Measurements from ENCODE around the gene PPP1R13B.

Gene PPP1R13B

GRCh38 chr14:103712633-103713247, 134.6 kb downstream of the PPP1R13B start:
- no peak overlapping the region for H3K27ac ChIP-seq (ENCODE audit: low read length)
- H3K36me3 ChIP-seq (ENCODE audit: control insufficient read depth in 1 of 2, insufficient read depth in 2 of 2, low read length in 2 of 2) = peaks cover 0 to 4% of the 10 kb centered on the region in 2 donors
- no peak overlapping the region for H3K4me3 ChIP-seq (ENCODE audit: low read depth in 1 of 2, low read length in 2 of 2)
- H3K9me3 ChIP-seq (ENCODE audit: control insufficient read depth in 1 of 2, low read length in 2 of 2) = no peaks in the 10 kb centered on the region
- no peaks in the 10 kb centered on the region for H3K27me3 ChIP-seq (ENCODE audit: low read depth, low read length)
- peaks cover 8 to 41% of the 10 kb centered on the region in 2 donors for H3K4me1 ChIP-seq (ENCODE audit: control insufficient read depth in 1 of 2, insufficient read depth in 2 of 2, low read length in 2 of 2)

GRCh38 chr14:103711516-103712431, 135.6 kb downstream of the PPP1R13B start:
- Histone ChIP-seq H3K27ac (ENCODE audit: low read length) (no peak overlapping the region), H3K4me1 (ENCODE audit: control insufficient read depth in 1 of 2, insufficient read depth in 2 of 2, low read length in 2 of 2) (peaks cover 6 to 31% of the 10 kb centered on the region in 2 donors), H3K9me3 (ENCODE audit: control insufficient read depth in 1 of 2, low read length in 2 of 2) (no peaks in the 10 kb centered on the region), H3K4me3 (ENCODE audit: low read depth in 1 of 2, low read length in 2 of 2) (no peak overlapping the region), H3K36me3 (ENCODE audit: control insufficient read depth in 1 of 2, insufficient read depth in 2 of 2, low read length in 2 of 2) (peaks cover 0 to 6% of the 10 kb centered on the region in 2 donors), H3K27me3 (ENCODE audit: low read depth, low read length) (no peaks in the 10 kb centered on the region)

DNA sequence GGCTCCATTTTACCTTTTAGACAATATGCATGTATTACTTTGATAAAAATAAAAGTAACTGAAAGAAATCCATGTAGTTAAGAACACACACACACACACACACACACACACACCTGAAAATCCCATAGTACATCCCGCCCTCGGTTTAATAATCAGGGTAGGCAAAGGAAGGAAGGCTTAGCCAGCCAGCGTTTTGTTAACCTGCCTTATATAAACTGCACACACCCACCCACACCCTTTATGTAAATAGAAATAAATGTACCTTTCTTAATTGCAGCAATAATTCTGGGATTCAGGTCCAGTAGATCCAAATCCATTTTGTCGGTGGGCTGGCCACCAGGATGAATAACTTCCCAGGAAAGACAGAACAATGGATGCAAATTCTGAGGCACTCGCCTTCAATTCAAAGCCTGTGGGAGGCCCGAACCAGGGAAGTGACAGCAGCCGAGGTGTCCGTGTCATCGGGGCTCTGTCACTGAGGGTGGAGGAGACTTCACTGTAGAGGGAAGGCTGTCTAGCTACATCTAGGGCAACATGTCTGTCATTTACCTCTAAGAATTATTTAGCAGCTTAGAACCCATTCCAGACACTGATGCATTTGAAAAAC, 136.5 kb downstream of the PPP1R13B start:
- peaks cover 0 to 14% of the 10 kb centered on the region in 2 donors for H3K36me3 ChIP-seq (ENCODE audit: control insufficient read depth in 1 of 2, insufficient read depth in 2 of 2, low read length in 2 of 2)
- no peak overlapping the region for H3K4me3 ChIP-seq (ENCODE audit: low read depth in 1 of 2, low read length in 2 of 2)
- no peaks in the 10 kb centered on the region for H3K9me3 ChIP-seq (ENCODE audit: control insufficient read depth in 1 of 2, low read length in 2 of 2)
- peaks cover 4 to 27% of the 10 kb centered on the region in 2 donors for H3K4me1 ChIP-seq (ENCODE audit: control insufficient read depth in 1 of 2, insufficient read depth in 2 of 2, low read length in 2 of 2)
- no peak overlapping the region for H3K27ac ChIP-seq (ENCODE audit: low read length)
- H3K27me3 ChIP-seq (ENCODE audit: low read depth, low read length) = no peaks in the 10 kb centered on the region

DNA sequence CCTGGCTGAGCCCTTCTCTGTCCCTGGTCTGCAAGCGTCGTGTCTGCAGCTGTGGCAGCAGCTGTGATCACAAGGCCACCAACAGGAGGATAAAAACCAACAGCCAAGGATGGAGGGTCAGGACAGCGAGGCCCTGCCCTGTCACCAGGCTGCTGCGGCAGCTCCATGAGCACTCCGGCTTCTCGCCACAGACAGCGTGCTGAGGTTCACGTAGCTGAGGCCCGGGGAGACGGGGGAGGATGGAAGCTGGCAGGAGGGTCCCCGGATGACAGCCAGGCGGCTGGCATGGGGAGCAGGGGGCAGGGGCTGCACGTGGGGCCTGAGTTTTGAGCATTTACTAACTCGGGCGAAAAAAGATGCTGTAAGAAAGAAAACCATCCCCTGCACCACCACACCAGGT, 137.6 kb downstream of the PPP1R13B start:
- H3K36me3 ChIP-seq (ENCODE audit: control insufficient read depth in 1 of 2, insufficient read depth in 2 of 2, low read length in 2 of 2) = peaks cover 0 to 18% of the 10 kb centered on the region in 2 donors
- no peaks in the 10 kb centered on the region for H3K27me3 ChIP-seq (ENCODE audit: low read depth, low read length)
- no peak overlapping the region for H3K27ac ChIP-seq (ENCODE audit: low read length)
- peaks cover 4 to 24% of the 10 kb centered on the region in 2 donors for H3K4me1 ChIP-seq (ENCODE audit: control insufficient read depth in 1 of 2, insufficient read depth in 2 of 2, low read length in 2 of 2)
- H3K4me3 ChIP-seq (ENCODE audit: low read depth in 1 of 2, low read length in 2 of 2) = no peak overlapping the region
- H3K9me3 ChIP-seq (ENCODE audit: control insufficient read depth in 1 of 2, low read length in 2 of 2) = no peaks in the 10 kb centered on the region

DNA sequence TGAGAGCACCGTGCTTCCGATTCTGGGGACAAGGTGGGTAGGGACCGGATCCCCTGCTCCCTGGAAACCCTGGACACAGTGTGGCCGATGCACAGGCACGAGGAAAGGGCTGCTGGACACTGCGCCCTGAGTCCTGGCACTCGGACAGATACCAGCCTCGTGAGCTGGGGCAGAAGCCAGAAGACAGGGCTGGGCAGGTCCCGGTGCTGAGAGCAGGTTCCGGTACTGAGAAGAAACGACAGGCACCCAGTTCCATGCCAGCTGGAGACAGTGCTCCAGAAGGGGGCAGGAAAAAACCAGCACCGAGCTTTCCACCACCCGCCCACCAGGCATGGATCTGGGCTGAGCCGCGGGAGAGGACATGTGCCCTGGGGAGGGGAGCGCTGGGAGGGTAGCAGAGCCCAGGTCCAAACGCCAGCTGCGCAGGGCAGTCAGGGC, 138.6 kb downstream of the PPP1R13B start:
- Histone ChIP-seq H3K4me3 (ENCODE audit: low read depth in 1 of 2, low read length in 2 of 2) (no peak overlapping the region), H3K27ac (ENCODE audit: low read length) (no peak overlapping the region), H3K9me3 (ENCODE audit: control insufficient read depth in 1 of 2, low read length in 2 of 2) (no peaks in the 10 kb centered on the region)

DNA sequence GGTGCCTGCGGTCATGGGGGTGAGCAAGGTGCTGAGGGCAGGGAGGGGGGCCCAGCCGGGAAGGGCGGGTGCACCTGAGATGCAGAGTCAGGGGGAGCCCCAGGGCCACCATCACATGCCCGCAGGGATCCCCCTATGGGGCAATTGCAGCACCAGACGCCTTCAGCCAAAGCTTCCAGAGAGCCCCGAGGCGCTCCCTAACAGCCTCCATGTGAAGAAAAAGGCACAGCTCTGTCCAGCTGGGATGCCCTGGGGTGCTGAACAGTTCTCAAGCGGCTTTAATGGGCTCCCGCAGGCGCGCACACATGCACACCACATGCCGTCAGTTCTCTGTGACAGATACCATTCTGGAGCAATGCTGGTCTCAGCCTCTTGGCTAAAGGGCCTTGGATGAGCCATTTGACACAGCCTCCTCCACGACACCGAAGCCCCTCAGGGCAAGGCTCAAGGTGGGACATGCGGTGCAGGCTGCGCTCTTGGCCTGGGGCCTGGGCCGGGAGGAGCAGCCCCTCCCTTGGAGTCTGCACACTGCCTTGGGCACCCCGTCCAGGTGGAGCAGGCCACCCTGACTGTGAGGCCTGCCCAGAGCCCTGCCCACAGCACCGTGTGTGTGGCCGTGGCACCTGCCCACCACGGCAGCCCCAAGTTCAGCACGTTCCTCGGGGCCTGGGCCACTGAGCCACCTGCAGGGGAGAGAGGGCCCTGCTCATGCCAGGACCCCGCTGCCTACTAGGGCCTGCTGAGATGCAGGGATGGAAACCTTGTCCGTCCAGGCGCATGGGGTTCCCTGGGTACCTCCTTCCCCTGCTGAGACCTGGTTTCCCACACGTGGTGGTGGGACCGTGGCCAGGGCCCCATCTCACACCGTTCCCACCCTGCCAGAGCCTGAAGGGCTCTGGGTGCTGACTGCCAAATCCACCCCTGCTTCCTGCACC, 139.8 kb downstream of the PPP1R13B start:
- Histone ChIP-seq H3K4me1 (ENCODE audit: control insufficient read depth in 1 of 2, insufficient read depth in 2 of 2, low read length in 2 of 2) (peaks cover 4 to 18% of the 10 kb centered on the region in 2 donors), H3K36me3 (ENCODE audit: control insufficient read depth in 1 of 2, insufficient read depth in 2 of 2, low read length in 2 of 2) (peaks cover 3 to 33% of the 10 kb centered on the region in 2 donors), H3K27me3 (ENCODE audit: low read depth, low read length) (no peaks in the 10 kb centered on the region), H3K27ac (ENCODE audit: low read length) (no peak overlapping the region), H3K4me3 (ENCODE audit: low read depth in 1 of 2, low read length in 2 of 2) (no peak overlapping the region), H3K9me3 (ENCODE audit: control insufficient read depth in 1 of 2, low read length in 2 of 2) (no peaks in the 10 kb centered on the region)

More for the DNA sequence above, 138.6 kb downstream of the PPP1R13B start:
- Histone ChIP-seq H3K4me1 (ENCODE audit: control insufficient read depth in 1 of 2, insufficient read depth in 2 of 2, low read length in 2 of 2) (peaks cover 4 to 19% of the 10 kb centered on the region in 2 donors), H3K27me3 (ENCODE audit: low read depth, low read length) (no peaks in the 10 kb centered on the region), H3K36me3 (ENCODE audit: control insufficient read depth in 1 of 2, insufficient read depth in 2 of 2, low read length in 2 of 2) (peaks cover 0 to 21% of the 10 kb centered on the region in 2 donors)

DNA sequence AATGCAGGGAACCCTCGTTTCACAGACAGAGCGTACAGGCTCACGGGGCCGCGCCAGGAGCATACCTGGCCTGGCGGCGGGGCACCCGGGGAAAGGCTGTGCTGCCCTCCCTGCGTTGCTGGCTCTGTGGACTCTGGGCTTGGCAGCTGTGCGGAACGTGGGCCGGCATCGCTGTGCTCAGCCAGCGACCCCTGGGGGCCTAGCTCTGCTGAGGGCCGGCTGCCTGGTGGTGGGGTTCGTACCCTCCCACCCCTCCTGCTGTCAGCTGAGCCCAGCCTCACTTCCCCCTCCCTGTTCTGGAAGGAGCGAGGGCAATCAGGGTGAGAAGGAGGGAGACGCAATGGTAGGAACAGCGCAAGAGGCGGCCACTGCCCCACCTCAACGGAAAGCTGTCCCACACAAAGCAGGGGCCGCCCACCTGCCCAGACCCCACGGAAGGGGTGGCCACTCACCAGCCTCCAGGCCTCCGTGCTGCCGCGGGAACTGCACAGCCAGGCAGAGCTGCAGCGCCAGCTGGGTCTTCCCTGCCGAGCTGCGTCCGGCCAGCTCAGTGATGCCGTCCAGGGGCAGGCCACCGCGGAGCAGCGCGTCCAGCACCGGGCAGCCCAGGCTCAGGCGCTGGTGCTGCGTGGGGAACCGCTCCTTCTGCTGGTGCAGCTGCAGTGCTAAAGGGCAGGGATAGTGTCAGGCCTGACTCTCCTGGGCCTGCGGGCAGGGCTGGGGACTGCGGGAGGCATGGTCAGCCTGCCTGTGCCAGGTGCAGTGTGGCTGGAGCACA, 140.6 kb downstream of the PPP1R13B start:
- Histone ChIP-seq H3K4me3 (ENCODE audit: low read depth in 1 of 2, low read length in 2 of 2) (no peak overlapping the region), H3K9me3 (ENCODE audit: control insufficient read depth in 1 of 2, low read length in 2 of 2) (no peaks in the 10 kb centered on the region), H3K27me3 (ENCODE audit: low read depth, low read length) (no peaks in the 10 kb centered on the region), H3K4me1 (ENCODE audit: control insufficient read depth in 1 of 2, insufficient read depth in 2 of 2, low read length in 2 of 2) (peaks cover 4 to 11% of the 10 kb centered on the region in 2 donors), H3K36me3 (ENCODE audit: control insufficient read depth in 1 of 2, insufficient read depth in 2 of 2, low read length in 2 of 2) (peaks cover 3 to 41% of the 10 kb centered on the region in 2 donors), H3K27ac (ENCODE audit: low read length) (no peak overlapping the region)

- H3K4me3 ChIP-seq (ENCODE audit: low read depth in 1 of 2, low read length in 2 of 2) = no peak overlapping the region
- H3K36me3 ChIP-seq (ENCODE audit: control insufficient read depth in 1 of 2, insufficient read depth in 2 of 2, low read length in 2 of 2) = peaks cover 3 to 48% of the 10 kb centered on the region in 2 donors
- H3K9me3 ChIP-seq (ENCODE audit: control insufficient read depth in 1 of 2, low read length in 2 of 2) = no peaks in the 10 kb centered on the region
- peaks cover 0 to 8% of the 10 kb centered on the region in 2 donors for H3K4me1 ChIP-seq (ENCODE audit: control insufficient read depth in 1 of 2, insufficient read depth in 2 of 2, low read length in 2 of 2)
- no peak overlapping the region for H3K27ac ChIP-seq (ENCODE audit: low read length)
- no peaks in the 10 kb centered on the region for H3K27me3 ChIP-seq (ENCODE audit: low read depth, low read length)
Observed at GRCh38 chr14:103705504-103706284, 141.7 kb downstream of the PPP1R13B start.

DNA sequence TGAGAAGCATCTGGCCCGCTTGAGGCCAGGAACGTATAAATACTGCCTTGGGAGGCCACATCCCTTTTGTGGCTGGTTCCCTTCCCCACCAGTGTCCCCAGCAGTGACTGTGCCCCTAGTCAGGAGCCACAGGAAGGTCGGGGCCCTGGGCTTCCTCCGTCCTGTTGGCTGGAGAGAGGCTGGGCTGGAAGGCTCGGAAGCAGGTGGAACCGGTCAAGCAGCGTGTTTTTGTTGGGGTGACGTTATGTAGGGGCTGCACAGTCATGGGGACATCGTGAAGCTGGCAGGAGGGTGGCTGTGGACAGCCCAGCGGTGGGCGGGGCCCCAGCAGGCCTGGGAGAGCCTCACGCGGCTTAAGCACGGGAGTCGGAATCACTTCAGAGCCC, 142.3 kb downstream of the PPP1R13B start:
- Histone ChIP-seq H3K4me1 (ENCODE audit: control insufficient read depth in 1 of 2, insufficient read depth in 2 of 2, low read length in 2 of 2) (peaks cover 0 to 14% of the 10 kb centered on the region in 2 donors), H3K36me3 (ENCODE audit: control insufficient read depth in 1 of 2, insufficient read depth in 2 of 2, low read length in 2 of 2) (peaks cover 3 to 48% of the 10 kb centered on the region in 2 donors), H3K27me3 (ENCODE audit: low read depth, low read length) (no peaks in the 10 kb centered on the region), H3K4me3 (ENCODE audit: low read depth in 1 of 2, low read length in 2 of 2) (no peak overlapping the region), H3K9me3 (ENCODE audit: control insufficient read depth in 1 of 2, low read length in 2 of 2) (no peaks in the 10 kb centered on the region), H3K27ac (ENCODE audit: low read length) (no peak overlapping the region)

All from muscle layer of duodenum (tissue), 2 donors.